CD4-positive, alpha-beta T cell treated with Interleukin-15 for 1 hour (primary cell): ENCODE data around the gene SIKE1.
A peak's percentile ranks its signal among the peaks of the same experiment; 100 is the strongest.
"Not testable (repeated sequence)": the region's sequence is repeated elsewhere in the genome, so short reads cannot be mapped to it uniquely, and the experiment has no call there.

Experiments
- DNase-seq: peaks from one replicate; pipeline ENCODE4 v3.0.0-alpha.2; 2020

Gene SIKE1

DNA sequence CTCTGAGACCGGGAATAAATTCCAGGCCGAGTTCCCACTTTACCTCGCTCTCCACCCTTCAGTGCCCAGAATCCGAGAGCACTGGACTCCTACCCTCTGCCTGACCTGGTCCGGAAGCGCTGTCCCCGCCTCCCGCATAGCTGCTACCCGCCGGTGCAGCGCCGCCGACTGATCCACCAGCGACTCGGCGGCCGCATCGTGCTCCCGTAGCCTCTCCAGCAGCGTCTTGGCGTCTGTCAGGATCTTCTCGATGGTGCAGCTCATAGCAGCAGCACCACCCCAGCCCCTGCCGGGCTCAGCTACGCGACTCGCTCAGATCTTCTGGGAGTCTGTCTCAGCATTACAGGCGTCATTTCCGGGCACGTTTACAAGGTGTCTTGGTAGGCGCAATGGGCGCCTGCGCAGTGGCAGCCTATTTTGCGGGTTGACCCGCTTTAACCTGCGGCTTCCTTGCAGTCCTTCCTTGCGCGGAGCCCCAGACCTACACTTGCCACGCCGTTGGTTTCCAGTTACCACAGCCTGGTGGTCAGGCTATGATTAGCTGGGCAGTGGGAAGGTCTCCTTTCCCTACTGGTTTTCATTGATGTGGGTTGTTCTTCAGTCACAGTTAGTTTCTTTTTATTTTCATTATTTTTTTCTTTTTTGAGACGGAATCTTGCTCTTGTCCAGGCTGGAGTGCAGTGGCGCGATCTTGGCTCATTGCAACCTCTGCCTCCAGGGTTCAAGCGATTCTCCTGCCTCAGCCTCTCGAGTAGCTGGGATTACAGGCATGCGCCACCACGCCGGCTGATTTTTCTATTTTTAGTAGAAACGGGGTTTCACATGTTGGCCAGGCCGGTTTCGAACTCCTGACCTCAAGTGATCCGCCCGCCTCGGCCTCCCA, at the start of gene SIKE1:
Gene SIKE1, minus strand, starts transcription at position 342 of the 883 bp plus-strand sequence. Its CDS starts 78 bp downstream, at position 264.
- peak; percentile 96 for DNase-seq

DNA sequence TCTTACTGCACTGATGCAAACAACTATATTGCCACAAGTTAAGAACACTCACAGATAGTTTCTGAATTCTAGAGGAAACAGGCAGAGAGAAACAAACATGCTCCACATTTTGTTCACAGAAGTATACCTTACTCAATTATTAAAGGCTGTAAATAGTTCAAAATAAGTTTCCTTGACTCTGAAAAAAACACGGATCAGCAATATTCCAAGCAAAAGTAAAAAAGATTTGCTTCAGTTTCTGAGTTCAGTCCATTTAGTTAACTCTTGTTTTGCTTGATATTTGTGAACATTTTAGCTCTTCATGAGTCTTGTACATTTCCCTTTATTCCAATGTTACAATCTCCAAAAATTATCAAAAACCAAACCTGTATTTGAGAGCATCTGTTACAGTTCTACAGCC, 49.6 kb upstream of the SIKE1 start:
- not testable (repeated sequence) for DNase-seq

- no peak for DNase-seq
Measured at GRCh38 chr1:114828251-114828650, 47.8 kb upstream of the SIKE1 start.

- no peak for DNase-seq
Measured at GRCh38 chr1:114821978-114822377, 41.5 kb upstream of the SIKE1 start.

DNA sequence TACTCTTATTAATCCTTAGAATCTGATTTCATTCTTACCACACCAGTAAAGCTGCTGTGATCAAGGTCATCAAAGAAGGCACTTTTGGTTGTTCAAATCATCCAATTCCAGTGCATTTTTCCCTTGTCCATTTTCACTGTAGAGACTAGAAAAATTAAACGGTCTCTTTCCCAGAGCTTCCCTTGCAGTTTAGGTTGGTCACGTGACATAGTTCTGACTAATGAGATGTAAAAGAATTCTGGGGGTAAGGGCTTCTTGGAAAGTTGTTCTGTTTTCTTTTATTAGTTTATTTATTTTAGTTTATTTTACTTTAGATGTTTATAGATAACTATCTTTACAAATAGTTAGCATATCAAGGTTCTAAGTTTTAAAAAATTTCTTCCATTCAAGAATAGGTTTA, 39.9 kb upstream of the SIKE1 start:
- DNase-seq: no peak

DNA sequence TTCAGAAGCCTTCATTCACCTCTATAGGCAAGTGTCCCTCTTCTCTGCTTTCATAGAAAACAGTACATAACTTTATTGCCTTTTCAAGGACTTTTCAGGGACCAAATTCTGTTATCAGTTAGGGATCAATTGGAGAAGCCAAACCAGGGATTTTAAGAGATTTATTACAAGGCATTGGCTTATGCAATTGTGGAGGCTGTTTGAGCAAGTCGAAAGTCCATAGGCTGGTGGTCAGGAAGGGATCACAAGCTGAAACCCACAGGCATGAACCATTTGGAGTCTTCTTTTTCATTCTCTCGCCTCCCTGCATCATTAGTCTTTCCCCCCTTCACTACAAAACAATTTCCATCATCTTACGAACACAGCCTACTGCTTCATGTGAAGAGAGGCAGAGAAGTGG, 39.4 kb upstream of the SIKE1 start:
- DNase-seq: no peak

DNA sequence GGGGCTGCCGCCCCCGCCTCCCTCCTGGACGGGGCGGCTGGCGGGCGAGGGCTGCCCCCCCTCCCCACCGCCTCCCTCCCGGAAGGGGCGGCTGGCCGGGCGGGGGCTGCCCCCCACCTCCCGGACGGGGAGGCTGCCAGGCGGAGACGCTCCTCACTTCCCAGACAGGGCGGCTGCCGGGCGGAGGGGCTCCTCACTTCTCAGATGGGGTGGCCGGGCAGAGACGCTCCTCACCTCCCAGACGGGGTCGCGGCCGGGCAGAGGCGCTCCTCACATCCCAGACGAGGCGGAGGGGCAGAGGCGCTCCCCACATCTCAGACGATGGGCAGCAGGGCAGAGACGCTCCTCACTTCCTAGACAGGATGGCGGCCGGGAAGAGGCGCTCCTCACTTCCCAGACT, 24.0 kb upstream of the SIKE1 start:
- DNase-seq: not testable (repeated sequence)

GRCh38 chr1:114803001-114803400, 22.5 kb upstream of the SIKE1 start:
- no peak for DNase-seq

DNA sequence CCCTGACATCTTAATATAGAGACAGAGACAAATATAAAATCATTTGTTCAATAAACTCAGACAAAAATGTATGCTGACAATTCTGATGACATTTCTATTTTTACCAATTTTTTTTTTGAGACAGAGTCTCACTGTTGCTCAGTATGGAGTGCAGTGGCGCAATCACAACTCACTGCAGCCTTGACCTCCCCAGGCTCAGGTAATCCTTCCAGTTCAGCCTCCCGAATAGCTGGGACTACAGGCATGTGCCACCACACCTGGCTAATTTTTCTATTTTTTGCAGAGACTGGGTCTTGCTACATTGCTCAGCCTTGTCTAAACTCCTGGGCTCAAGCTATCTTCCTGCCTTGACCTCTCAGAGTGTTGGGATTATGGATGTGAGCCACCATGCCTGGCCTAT, 13.6 kb upstream of the SIKE1 start:
- DNase-seq: no peak

- DNase-seq: not testable (repeated sequence)
Measured at GRCh38 chr1:114790581-114790980, 10.1 kb upstream of the SIKE1 start.

- DNase-seq: not testable (repeated sequence)
Measured at GRCh38 chr1:114786440-114786839, 6.0 kb upstream of the SIKE1 start.

DNA sequence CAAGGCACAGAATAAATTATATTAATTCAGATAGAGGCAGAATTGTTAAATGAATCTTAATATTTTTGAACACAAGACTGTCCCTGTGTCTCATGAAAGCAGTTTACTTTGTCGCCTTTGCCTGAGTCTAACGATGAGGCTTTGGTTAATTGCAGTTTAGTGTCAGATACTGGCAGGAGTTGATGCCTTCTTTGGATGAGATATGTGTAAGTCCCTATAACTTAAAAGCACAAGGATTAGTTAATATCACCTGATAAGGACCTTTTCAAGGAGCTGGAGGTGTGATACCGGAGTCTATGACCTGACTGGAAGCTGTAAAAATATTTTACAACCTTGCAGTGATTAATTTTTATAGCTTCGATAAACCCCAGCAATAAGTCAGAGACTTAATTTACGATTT, 2.0 kb upstream of the SIKE1 start:
- DNase-seq: no peak

DNA sequence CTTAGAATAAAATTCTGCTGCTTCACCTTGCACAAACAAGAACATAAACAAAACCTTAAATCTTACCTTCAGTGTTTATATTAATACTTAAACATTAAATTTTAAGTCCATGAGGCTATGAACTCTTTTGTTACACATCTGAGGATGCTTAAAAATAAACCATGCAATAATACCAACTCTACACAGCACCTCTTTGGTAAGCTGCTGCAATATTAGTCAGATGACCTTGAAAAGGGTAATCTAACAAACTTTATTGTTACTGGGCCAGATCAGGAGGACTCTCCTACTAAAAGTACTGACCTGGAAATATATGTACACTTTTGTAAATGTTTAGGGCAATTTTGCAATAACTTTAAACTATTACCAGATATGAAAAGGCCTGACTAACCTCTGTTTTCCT, 763 bp downstream of the SIKE1 start:
- no peak for DNase-seq

GRCh38 chr1:114776726-114777125, 3.8 kb downstream of the SIKE1 start:
- not testable (repeated sequence) for DNase-seq

DNA sequence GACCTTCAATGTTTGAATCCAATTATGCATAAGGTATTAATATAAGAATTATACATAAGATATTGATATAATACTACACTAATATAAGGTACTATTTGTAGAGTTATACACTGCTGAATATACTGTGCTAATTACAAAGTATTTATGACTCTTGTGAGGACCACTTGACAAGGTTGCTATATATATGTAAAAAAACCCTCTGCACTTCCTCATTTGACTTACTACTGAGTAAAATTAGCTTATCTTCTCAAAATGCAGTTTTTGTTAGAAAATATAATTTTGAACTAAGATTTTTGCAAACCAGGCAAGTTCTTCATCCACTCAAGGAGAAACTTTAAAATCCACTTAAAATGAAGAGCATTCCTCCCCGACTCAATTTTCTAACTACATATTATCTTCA, 8.5 kb downstream of the SIKE1 start:
- no peak for DNase-seq

DNA sequence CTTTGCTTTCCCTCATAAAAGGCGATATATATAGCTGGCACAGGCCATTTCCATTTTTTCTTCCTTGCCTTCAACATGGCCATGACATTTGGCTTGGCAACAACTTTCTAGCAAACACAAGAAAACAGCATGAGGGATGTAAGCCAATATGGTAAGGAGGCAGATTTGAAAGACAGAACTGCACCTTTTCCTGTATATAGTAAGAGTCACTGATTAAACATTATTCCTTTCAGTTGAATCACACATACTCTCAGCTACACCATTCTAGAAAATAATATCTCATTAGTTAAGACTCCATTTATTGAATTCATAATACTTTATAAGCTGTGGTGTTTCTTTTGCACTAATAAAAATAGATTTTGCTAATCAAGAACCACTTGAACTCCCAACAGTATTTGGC, 9.5 kb downstream of the SIKE1 start:
- no peak for DNase-seq

GRCh38 chr1:114764689-114765088, 15.8 kb downstream of the SIKE1 start:
- DNase-seq: no peak

GRCh38 chr1:114758256-114758832, 22.1 kb downstream of the SIKE1 start:
- no peak for DNase-seq

DNA sequence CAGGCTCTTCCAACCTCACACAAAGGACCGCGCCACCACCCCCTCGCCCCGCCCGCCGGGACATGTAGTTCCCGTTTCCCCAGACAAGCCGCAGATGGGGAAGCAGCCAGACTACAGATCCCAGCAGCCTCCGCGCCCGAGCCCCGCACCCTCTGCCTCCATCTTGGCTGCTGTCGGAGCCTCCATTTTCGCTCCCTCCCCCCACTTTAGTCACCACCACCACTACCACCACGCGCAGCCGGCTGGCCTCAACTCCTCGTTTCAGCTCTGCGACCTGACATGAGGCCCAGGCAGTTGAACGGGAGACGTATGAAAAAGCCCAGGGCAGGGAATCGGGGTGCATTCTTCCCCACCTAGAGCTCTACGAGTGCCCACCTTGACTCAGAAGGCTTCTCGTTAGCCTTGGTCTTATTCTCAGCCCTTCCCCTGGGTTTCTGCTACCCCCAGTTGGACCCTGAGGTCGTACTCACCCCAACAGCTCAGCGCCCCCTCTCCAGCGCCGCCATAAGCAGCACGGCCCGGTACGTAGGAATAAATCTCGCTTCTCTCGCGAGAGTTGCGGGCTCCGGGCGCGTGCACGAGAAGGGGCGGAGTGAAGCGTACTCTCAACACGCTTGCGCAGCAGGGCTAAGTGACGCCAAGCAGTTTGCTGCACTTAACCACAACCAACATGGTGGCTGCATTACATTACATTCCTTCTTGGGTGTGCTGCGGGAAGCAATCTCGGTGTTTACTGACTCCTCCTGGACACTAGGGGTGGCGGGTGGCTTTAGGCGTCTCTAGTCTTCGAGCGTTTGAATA, 22.8 kb downstream of the SIKE1 start, which contains the start of gene CSDE1:
Gene CSDE1, minus strand, starts transcription at position 530 of the 801 bp plus-strand sequence. CDS start 18,094 bp downstream, outside the sequence.
- DNase-seq: peak; percentile 97

- DNase-seq: peak; percentile 36
Measured at GRCh38 chr1:114756949-114757454, 23.5 kb downstream of the SIKE1 start.

DNA sequence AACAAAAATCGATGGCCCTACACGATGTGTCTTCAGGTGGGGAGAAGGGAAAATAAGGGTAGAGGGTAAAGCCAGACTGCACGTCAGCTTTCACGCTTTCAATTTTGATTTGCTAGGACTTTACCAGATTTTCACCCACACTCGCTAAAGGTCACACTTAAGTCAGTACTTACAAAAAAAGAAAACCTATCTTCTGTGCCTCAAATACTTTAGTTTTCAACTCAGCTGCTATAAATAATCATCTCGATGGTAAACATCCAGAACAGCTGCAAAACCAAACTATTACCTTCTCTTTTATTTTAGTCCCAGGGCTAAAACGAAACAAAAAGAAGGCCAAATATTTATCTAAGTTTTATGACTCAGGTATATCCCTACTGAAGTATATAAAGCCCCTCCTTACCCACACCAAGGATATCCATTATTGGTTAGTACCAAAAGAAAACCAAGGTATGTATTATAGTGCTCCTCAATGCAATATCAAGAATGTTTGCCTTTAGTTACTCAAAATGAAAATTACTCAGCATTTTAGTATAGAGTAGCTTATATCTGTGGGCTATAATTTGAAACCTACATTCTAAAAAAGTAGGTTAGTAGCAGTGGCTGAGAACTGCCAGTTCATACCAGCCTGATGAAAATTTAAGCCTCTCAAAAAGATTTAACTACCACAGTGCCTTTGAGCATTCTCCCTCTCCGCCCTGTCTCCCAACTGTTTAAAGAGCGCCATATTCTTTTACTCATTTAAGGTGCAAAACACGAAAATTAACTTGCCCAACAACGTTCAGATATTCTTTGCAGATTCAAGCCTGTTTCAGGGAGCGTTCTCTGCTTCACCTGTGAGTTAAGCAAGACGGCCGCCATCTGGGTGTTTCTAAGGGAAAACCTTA, 24.2 kb downstream of the SIKE1 start:
- DNase-seq: no peak
